ENCODE measurements around the gene PLEKHG5. TPM values are rescaled to one million over a fixed set of nuclear protein-coding genes. Genes with fewer than 3 reads are reported as not detected.

Gene PLEKHG5
- total RNA-seq, 1 experiment from 2014 or later = 32.3 TPM

GRCh38 chr1:6488602-6489382, 2.7 kb downstream of the PLEKHG5 start:
- no peaks in the 10 kb centered on the region for H3K27me3 Mint-ChIP-seq (ENCODE audit: insufficient read depth, unreplicated experiment)
- peaks cover 5% of the 10 kb centered on the region for H3K36me3 Mint-ChIP-seq (ENCODE audit: insufficient read depth, unreplicated experiment)
- BruUV-seq (replicated peaks) = no TSS peak
- H3K9me3 Mint-ChIP-seq (ENCODE audit: unreplicated experiment) = no peaks in the 10 kb centered on the region
- intact Hi-C loops (cut with micrococcal nuclease) = loop anchor here (10.0 kb wide), 1 partner anchor 156 kb away; no protein-coding TSS in a partner anchor
- DNase-seq (ENCODE audit: unreplicated experiment) = peak; percentile 89
- H3K4me1 Mint-ChIP-seq (ENCODE audit: insufficient read depth, unreplicated experiment) = peaks cover 38% of the 10 kb centered on the region
- TF ChIP-seq CTCF (IDR thresholded peaks at IDR 0.05; ENCODE audit: unreplicated experiment) = no peak
- peak overlapping the region; percentile 51 for H3K27ac Mint-ChIP-seq (ENCODE audit: low read depth, unreplicated experiment)
- ChIA-PET POLR2A (interaction anchor here (0.6 to 6.3 kb wide), 23 partner anchors 9 to 145 kb away, joined by 3 to 63 read pairs (median 4); partner anchors contain the start of genes ACOT7, KLHL21, NOL9 and ZBTB48), CTCF (interaction anchor here (0.5 to 4.9 kb wide), 19 partner anchors 9 to 244 kb away, joined by 3 to 26 read pairs (median 4); partner anchors contain the start of genes NOL9 and TAS1R1)
- H3K4me3 Mint-ChIP-seq (ENCODE audit: unreplicated experiment) = peak overlapping the region; percentile 77

GRCh38 chr1:6487804-6488484, 3.5 kb downstream of the PLEKHG5 start:
- no TSS peak for BruUV-seq (replicated peaks)
- H3K27me3 Mint-ChIP-seq (ENCODE audit: insufficient read depth, unreplicated experiment) = no peaks in the 10 kb centered on the region

GRCh38 chr1:6486433-6487011, 4.9 kb downstream of the PLEKHG5 start:
- no peaks in the 10 kb centered on the region for H3K9me3 Mint-ChIP-seq (ENCODE audit: unreplicated experiment)
- no peaks in the 10 kb centered on the region for H3K27me3 Mint-ChIP-seq (ENCODE audit: insufficient read depth, unreplicated experiment)
- intact Hi-C loops (cut with micrococcal nuclease) = loop anchor here (1.0 to 10.0 kb wide), 3 partner anchors 37 to 158 kb away; partner anchors contain the start of gene NOL9
- peaks cover 5% of the 10 kb centered on the region for H3K36me3 Mint-ChIP-seq (ENCODE audit: insufficient read depth, unreplicated experiment)
- CTCF ChIA-PET = interaction anchor here (0.6 to 2.8 kb wide), 22 partner anchors 8 to 164 kb away, joined by 3 to 23 read pairs (median 4); partner anchors contain the start of genes HES2, NOL9 and TAS1R1
- peak overlapping the region; percentile 42 for H3K27ac Mint-ChIP-seq (ENCODE audit: low read depth, unreplicated experiment)
- peaks cover 27% of the 10 kb centered on the region for H3K4me1 Mint-ChIP-seq (ENCODE audit: insufficient read depth, unreplicated experiment)
- no TSS peak for BruUV-seq (replicated peaks)
- DNase-seq (ENCODE audit: unreplicated experiment) = peak; percentile 81
- TF ChIP-seq CTCF (IDR thresholded peaks at IDR 0.05; ENCODE audit: unreplicated experiment) = peak; percentile 82
- peak overlapping the region; percentile 29 for H3K4me3 Mint-ChIP-seq (ENCODE audit: unreplicated experiment)
- POLR2A ChIA-PET = interaction anchor here (6.3 kb wide), 1 partner anchor 35 kb away, joined by 63 read pairs; no protein-coding TSS in a partner anchor

More at GRCh38 chr1:6487804-6488484, 3.5 kb downstream of the PLEKHG5 start:
- Mint-ChIP-seq H3K9me3 (ENCODE audit: unreplicated experiment) (no peaks in the 10 kb centered on the region), H3K4me1 (ENCODE audit: insufficient read depth, unreplicated experiment) (peaks cover 38% of the 10 kb centered on the region), H3K36me3 (ENCODE audit: insufficient read depth, unreplicated experiment) (peaks cover 5% of the 10 kb centered on the region), H3K27ac (ENCODE audit: low read depth, unreplicated experiment) (peak overlapping the region; percentile 51), H3K4me3 (ENCODE audit: unreplicated experiment) (no peak overlapping the region)
- intact Hi-C loops (cut with micrococcal nuclease) = loop anchor here (10.0 kb wide), 1 partner anchor 157 kb away; no protein-coding TSS in a partner anchor
- DNase-seq (ENCODE audit: unreplicated experiment) = no peak
- ChIA-PET CTCF (interaction anchor here (0.5 to 4.9 kb wide), 15 partner anchors 8 to 243 kb away, joined by 3 to 26 read pairs (median 4); partner anchors contain the start of genes NOL9 and TAS1R1), POLR2A (interaction anchor here (0.6 to 6.3 kb wide), 17 partner anchors 8 to 289 kb away, joined by 3 to 63 read pairs (median 4); partner anchors contain the start of genes ACOT7, KLHL21 and ZBTB48)
- no peak for TF ChIP-seq CTCF (IDR thresholded peaks at IDR 0.05; ENCODE audit: unreplicated experiment)
